ENCODE data around the gene PPP2R3A.

DNA sequence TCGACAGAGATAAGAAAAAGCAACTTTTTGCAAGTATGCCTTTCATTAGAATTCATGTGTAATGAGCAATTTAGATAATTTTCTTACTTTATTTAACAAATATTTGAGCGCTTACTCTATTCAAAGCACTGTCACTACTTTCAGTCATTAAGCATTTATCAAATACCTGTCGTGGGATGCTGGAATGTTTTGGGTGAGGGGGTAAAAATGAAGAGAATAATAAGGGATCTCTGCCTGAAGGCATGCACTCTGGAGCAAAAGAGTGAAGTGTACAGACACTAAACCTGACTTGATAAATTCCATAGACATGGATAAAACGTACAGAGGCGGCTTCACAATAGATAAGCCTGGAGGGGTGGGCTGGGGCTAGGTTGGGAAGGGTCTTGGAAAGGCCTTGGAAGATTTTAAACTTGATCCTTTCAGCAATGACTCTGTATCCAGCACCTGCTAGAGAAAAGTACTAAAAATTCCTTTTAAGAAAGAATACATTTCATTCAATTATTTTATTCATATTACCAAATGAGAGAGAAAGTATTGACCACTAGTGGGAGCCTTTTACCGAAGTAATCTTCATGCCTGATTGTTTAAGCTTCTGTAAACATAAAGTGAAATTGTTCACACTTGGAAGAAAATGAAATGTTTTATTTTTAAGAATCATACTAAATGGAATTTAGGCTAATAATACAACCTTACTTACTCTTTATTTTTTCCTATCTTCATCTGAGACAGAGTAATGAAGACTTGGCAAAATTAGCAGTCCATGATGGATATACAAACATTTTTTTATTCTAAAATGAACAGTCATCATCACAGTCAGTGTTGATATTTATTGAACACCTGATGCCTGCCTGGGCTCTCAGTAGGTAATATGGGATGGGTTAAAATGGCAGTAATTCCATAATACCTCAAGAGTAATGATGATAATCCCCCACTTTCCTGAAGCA is 113.2 kb downstream of the PPP2R3A start:
- TF ChIP-seq, protein P1, sequence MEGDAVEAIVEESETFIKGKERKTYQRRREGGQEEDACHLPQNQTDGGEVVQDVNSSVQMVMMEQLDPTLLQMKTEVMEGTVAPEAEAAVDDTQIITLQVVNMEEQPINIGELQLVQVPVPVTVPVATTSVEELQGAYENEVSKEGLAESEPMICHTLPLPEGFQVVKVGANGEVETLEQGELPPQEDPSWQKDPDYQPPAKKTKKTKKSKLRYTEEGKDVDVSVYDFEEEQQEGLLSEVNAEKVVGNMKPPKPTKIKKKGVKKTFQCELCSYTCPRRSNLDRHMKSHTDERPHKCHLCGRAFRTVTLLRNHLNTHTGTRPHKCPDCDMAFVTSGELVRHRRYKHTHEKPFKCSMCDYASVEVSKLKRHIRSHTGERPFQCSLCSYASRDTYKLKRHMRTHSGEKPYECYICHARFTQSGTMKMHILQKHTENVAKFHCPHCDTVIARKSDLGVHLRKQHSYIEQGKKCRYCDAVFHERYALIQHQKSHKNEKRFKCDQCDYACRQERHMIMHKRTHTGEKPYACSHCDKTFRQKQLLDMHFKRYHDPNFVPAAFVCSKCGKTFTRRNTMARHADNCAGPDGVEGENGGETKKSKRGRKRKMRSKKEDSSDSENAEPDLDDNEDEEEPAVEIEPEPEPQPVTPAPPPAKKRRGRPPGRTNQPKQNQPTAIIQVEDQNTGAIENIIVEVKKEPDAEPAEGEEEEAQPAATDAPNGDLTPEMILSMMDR (IDR thresholded peaks at IDR 0.05; ENCODE audit: low read depth, low read length) = peak; percentile 69
- no peak for TF ChIP-seq EZH2phosphoT487 (IDR thresholded peaks at IDR 0.05; ENCODE audit: low read depth)
